Activated naive CD8-positive, alpha-beta T cell treated with anti-CD3 and anti-CD28 coated beads, Interleukin-2, amount 10 ng/mL, durations not matched to agents 7 days and 5 days (primary cell): Measurements from ENCODE around the gene CD81. TPM values are rescaled to one million over a fixed set of nuclear protein-coding genes. Genes with fewer than 3 reads are reported as not detected.

Experiments used
- ATAC-seq: fragments of 150-1000 bp; cut with Tn5 transposase; one replicate; pipeline ENCODE4 v1.10.0; 2021; ENCODE audit warnings: low read depth, moderate library complexity
- POLR2A ChIA-PET: fragments of 350-600 bp; sonication (Branson Sonifier 250); formaldehyde crosslinking; loops from one replicate; lab custom pipeline; 2021; ENCODE audit warnings: antibody characterized with exemption; lab: Charles Lee
- DNase-seq: peaks from one replicate; pipeline ENCODE4 v3.0.0; 2021
- H3K27ac Mint-ChIP-seq: one replicate; pipeline ENCODE4 v1.8.0; 2022; ENCODE audit warnings: mild to moderate bottlenecking, mixed read lengths
- H3K27me3 Mint-ChIP-seq: one replicate; pipeline ENCODE4 v1.8.0; 2022; ENCODE audit warnings: mild to moderate bottlenecking, moderate library complexity, mixed read lengths
- H3K36me3 Mint-ChIP-seq: one replicate; pipeline ENCODE4 v1.8.0; 2021; ENCODE audit warnings: mild to moderate bottlenecking, mixed read lengths
- H3K4me1 Mint-ChIP-seq: one replicate; pipeline ENCODE4 v1.8.0; 2021; ENCODE audit warnings: mixed read lengths
- H3K4me3 Mint-ChIP-seq: one replicate; pipeline ENCODE4 v1.8.0; 2022; ENCODE audit warnings: mild to moderate bottlenecking, moderate library complexity, mixed read lengths
- H3K9me3 Mint-ChIP-seq: one replicate; pipeline ENCODE4 v1.8.0; 2021; ENCODE audit warnings: mixed read lengths
- total RNA-seq, 2 experiments: library from RNA; stranded (reverse); gene quantifications; one replicate each; pipeline ENCODE4 v1.2.3, GENCODE V29; 2021

CD81 gene
- total RNA-seq, 2 experiments from 2014 or later, result 149 to 154 TPM

DNA sequence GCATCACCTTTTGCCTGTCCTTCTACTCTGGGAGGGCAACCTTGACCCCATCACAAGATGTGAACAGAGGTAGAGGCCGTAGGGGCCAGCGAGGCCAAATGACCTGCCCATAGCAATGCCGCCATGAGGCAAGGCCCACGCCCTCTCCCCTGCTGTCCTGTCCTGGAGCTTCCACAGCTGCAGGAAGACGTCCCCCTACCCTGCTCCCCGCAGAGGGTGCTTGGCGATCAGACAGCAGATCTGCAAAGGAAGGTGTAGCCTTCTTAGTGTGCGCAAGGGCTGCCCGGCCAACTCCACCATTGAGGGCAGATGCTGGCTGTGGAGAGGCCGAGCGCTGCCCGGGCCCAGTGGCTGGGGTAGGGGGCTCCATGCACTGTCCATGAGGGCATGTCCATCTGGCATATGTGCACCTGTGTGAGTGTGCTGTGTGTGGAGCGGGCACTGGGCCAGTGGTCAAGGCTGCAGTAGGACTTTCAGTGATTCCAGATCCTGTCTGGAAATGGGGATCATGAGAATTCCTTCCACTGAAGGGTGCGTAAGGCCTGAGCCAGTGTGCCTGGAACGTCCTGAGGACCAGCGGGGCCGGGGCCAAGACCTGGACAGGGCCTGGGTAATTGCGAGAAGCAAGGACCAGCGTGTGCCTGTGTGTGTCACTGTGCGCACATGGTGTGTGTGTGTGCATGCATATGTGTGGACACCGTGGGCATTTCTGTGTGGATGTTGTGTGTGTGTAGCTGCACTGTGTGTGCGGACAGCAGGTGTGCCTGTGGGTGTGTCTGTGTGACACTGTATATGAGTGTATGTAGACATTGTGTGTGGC, 56.2 kb downstream of the CD81 start:
- Mint-ChIP-seq H3K4me3 (no peak overlapping the region), H3K27me3 (peaks cover 6% of the 10 kb centered on the region), H3K27ac (no peak overlapping the region), H3K36me3 (no peaks in the 10 kb centered on the region), H3K9me3 (no peaks in the 10 kb centered on the region), H3K4me1 (peaks cover 2% of the 10 kb centered on the region)
- DNase-seq (peak; percentile 20), ATAC-seq (no peak)
- POLR2A ChIA-PET, result interaction anchor here (0.6 kb wide), 1 partner anchor 455 kb away, joined by 3 read pairs; no protein-coding TSS in a partner anchor

DNA sequence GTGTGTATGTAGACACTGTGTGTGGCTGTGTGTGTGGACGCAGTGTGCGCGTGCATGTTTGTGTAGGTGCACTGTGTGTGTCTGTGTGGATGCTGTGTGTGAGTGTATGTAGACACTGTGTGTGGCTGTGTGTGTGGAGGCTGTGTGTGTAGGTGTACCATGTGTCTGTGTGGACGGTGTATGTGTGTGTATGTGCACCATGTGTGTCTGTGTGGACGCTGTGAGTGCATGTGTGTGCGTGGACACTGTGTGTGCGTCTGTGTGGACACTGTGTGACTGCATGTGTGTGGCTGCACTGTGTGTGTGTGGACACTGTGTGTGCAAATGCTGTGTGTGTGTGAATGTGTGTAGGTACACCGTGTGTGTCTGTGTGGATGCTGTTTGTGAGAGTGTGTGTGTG, 56.9 kb downstream of the CD81 start:
- Mint-ChIP-seq H3K27ac (no peak overlapping the region), H3K4me1 (peaks cover 2% of the 10 kb centered on the region), H3K4me3 (no peak overlapping the region), H3K9me3 (no peaks in the 10 kb centered on the region), H3K36me3 (no peaks in the 10 kb centered on the region), H3K27me3 (peaks cover 6% of the 10 kb centered on the region)
- ATAC-seq (no peak), DNase-seq (no peak)
- POLR2A ChIA-PET, result no interaction called here

DNA sequence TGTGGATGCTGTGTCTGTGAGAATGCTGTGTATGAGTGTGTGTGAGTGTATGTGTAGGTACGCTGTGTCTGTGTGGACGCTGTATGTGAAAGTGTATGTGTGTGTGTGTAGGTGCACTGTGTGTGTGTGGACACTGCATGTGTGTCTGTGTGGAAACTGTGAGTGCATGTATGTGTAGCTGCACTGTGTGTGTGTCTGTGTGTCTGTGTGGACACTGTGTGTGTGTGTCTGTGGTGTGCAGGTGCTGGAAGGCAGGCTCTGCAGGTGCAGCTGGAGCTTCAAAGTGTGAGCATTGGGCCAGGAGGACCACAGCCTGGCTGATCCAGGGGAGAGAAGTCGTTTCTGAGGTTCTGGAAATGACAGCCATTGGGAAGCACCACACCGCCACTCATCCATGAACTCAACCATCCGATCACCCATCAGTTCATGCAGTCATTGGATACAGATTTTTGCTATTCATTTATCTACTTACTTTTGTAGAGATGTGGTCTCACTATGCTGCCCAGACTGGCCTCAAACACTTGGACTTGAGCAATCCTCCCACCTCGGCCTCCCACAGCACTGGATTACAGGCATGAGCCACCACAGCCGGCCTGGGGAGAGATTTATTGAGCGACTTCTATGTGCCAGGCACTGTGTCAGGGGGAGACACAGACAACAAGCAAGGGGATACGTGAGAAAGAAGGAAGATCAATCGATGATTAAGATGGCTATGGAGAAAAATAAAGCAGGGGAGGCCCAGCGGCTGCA, 57.6 kb downstream of the CD81 start:
- POLR2A ChIA-PET, result no interaction called here
- no peak for ATAC-seq
- peak; percentile 23 for DNase-seq

DNA sequence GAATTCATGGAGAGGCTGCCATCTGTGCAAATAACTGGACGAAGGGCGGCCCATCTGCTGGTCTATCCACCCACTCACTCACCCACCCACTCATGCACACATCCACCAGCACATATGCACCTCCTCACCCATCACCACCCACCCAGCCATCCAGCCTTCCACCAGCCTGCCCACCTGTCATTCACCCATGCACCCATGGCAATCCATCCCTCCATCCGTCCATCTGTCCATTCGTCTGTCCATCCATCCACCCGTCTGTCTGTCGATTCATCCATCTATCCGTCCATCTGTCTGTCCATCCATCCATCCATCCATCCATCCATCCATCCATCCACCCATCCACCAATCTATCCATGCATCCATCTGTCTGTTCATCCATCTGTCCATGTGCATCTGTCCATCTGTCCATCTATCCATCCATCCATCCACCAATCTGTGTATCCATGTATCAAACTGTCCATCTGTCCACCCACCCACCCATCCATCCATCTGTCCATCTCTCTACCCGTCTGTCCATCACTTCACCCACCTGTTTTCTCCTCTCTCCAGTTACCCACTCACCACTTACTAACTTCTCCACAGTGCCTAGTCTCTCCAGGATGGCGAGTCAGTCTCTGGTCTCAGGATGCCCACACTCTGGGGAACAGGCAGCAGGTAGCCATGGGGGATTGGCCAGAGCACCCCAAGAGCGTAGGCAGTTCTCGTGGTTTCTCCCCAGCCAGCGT, 58.3 kb downstream of the CD81 start:
- Mint-ChIP-seq H3K27me3 (peaks cover 6% of the 10 kb centered on the region), H3K36me3 (no peaks in the 10 kb centered on the region), H3K4me1 (peaks cover 2% of the 10 kb centered on the region), H3K27ac (no peak overlapping the region), H3K9me3 (no peaks in the 10 kb centered on the region), H3K4me3 (no peak overlapping the region)
- POLR2A ChIA-PET, result no interaction called here
- ATAC-seq (no peak), DNase-seq (no peak)

More for the DNA sequence above, 57.6 kb downstream of the CD81 start:
- H3K27me3 Mint-ChIP-seq, result peaks cover 6% of the 10 kb centered on the region
- H3K9me3 Mint-ChIP-seq, result no peaks in the 10 kb centered on the region
- H3K27ac Mint-ChIP-seq, result no peak overlapping the region
- no peak overlapping the region for H3K4me3 Mint-ChIP-seq
- H3K36me3 Mint-ChIP-seq, result no peaks in the 10 kb centered on the region
- H3K4me1 Mint-ChIP-seq, result peaks cover 2% of the 10 kb centered on the region

DNA sequence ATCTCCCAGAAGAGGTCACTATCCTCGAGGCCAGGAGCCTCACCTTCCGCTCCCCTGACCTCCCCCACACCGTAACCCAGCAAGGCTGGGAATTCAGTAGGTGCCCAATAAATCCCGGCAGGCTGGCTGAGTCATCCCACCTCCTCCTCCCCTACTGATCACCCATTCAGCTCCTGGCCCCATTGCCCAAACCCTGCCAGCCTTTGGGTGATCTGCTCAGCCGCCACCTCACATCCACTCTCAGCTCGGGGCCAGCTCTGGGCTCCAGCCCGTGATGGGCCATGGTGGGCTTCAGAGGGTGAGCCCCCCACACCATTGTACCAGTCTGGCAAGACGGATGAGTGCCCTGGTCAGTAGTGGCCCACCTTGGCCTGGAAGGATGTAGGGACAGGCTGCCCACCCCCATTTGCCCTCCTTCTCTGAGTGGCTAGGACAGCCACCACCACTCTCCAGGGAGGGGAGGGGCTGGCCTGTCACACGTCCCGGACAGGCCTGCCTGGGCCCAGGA, 59.0 kb downstream of the CD81 start:
- H3K4me1 Mint-ChIP-seq, result peaks cover 4% of the 10 kb centered on the region
- POLR2A ChIA-PET, result no interaction called here
- H3K27ac Mint-ChIP-seq, result no peak overlapping the region
- no peak overlapping the region for H3K4me3 Mint-ChIP-seq
- ATAC-seq (no peak), DNase-seq (no peak)
- no peaks in the 10 kb centered on the region for H3K36me3 Mint-ChIP-seq
- no peaks in the 10 kb centered on the region for H3K9me3 Mint-ChIP-seq
- peaks cover 6% of the 10 kb centered on the region for H3K27me3 Mint-ChIP-seq

DNA sequence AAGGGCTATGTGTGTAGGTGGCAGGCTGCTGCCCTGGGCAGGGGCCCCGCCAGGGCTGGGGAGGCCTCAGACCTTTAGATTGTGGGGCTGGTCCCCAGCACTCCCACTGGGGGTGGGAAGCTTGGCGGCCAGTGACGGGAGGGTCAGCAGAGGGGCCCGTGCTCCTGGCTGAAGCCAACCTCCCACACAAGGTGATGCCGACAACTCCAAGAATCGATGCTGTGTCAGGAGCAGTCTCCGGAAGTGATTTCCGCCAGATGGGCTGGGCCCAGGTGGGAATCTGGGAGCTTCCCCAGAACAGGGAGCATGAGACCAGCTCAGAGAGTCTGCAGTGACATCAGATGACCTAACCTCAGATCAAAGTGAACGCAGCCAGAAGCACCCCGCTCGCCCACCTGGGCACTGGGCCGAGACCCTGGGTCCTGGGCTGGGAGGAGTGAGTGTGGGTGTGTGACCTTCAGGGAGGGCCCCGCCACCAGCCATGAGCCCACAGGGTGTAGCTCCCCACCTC, 59.5 kb downstream of the CD81 start:
- H3K27me3 Mint-ChIP-seq, result peaks cover 6% of the 10 kb centered on the region
- ATAC-seq (no peak), DNase-seq (no peak)
- no peaks in the 10 kb centered on the region for H3K9me3 Mint-ChIP-seq
- H3K4me3 Mint-ChIP-seq, result no peak overlapping the region
- H3K36me3 Mint-ChIP-seq, result no peaks in the 10 kb centered on the region
- no peak overlapping the region for H3K27ac Mint-ChIP-seq
- H3K4me1 Mint-ChIP-seq, result peaks cover 4% of the 10 kb centered on the region
- POLR2A ChIA-PET, result no interaction called here

DNA sequence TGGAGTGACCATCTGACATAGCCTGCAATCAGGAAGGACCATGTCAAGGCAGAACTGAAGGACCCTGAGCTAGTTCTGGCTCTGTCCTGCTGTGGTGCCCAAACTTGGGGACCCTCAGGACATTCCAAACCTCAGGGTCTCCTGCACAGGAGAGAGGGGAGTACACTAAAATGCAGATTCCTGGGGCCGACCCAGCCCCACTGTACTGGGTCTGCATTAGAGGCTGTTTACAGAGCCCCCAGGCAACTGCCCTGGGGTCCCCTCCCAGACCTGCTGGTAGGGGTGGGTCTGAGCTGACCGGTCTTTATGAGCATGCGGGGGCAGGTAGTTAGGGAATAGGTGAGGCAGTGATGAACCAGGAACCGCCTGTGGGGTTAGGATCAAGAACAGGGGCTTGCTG, 60.4 kb downstream of the CD81 start:
- peaks cover 6% of the 10 kb centered on the region for H3K27me3 Mint-ChIP-seq
- H3K9me3 Mint-ChIP-seq, result no peaks in the 10 kb centered on the region
- H3K27ac Mint-ChIP-seq, result no peak overlapping the region
- peaks cover 4% of the 10 kb centered on the region for H3K4me1 Mint-ChIP-seq
- POLR2A ChIA-PET, result no interaction called here
- H3K4me3 Mint-ChIP-seq, result no peak overlapping the region
- ATAC-seq (no peak), DNase-seq (no peak)
- no peaks in the 10 kb centered on the region for H3K36me3 Mint-ChIP-seq

DNA sequence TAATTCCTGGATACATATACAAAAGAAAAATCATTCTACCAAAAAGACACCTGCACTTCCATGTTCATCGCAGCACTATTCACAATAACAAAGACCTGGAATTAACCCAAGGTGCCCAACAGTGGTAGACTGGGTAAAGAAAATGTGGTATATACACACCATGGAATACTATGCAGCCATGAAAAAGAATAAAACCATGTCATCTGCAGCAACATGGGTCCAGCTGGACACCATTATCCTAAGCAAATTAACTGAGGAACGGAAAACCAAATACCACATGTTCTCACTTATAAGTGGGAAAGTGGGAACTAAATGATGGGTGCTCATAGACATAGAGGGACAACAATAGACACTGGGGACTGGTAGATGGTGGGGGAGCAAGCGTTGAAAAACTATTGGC, 62.7 kb downstream of the CD81 start:
- H3K27me3 Mint-ChIP-seq, result peaks cover 17% of the 10 kb centered on the region

DNA sequence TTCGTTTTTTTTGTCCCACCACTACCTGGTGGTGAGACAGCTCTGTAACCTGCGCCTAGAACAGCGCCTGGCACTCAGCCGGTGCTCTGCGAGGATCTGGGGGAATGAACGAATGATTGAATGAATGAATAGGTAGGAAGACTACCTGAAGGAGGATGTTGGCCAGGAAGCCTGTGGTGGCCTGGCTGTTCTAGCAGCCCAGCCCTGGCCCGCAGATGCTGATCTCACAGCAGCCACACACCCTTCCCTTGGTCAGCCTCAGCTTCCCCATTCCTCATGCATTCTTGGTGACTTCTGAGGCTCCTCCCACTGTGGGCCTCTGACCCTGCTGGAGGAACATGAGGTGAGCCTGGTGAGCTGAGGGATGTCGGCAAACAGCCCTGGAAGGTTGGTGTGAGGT, 63.5 kb downstream of the CD81 start:
- no peak for DNase-seq

More for the DNA sequence above, 62.7 kb downstream of the CD81 start:
- ATAC-seq, result no peak
- H3K9me3 Mint-ChIP-seq, result no peaks in the 10 kb centered on the region
- DNase-seq, result no peak
- POLR2A ChIA-PET, result no interaction called here
- H3K4me1 Mint-ChIP-seq, result peaks cover 6% of the 10 kb centered on the region
- no peak overlapping the region for H3K27ac Mint-ChIP-seq
- no peak overlapping the region for H3K4me3 Mint-ChIP-seq
- H3K36me3 Mint-ChIP-seq, result no peaks in the 10 kb centered on the region

DNA sequence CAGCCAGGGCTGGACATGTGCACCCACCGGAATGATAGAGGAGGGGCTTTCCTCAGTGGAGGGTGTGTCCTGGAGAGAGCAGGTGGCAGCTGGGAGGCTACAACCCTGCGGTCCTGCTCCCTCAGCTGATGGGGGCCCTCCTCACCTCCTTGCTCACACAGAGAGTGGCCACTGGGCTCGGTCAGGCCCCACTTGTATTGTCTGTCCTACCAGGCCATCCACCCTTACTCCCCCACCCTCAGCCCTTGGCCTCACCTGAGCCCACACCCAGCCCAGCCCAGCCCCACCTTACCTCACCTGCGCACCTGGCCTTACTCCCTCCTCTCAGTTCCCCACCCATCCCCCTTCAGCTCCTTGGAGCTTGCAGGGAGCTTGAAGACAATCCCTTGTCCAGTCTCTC, 64.1 kb downstream of the CD81 start:
- no peak overlapping the region for H3K27ac Mint-ChIP-seq
- DNase-seq, result peak; percentile 22

More for the DNA sequence above, 63.5 kb downstream of the CD81 start:
- Mint-ChIP-seq H3K4me3 (no peak overlapping the region), H3K36me3 (no peaks in the 10 kb centered on the region), H3K9me3 (no peaks in the 10 kb centered on the region), H3K4me1 (peaks cover 6% of the 10 kb centered on the region), H3K27me3 (peaks cover 17% of the 10 kb centered on the region), H3K27ac (no peak overlapping the region)
- POLR2A ChIA-PET, result no interaction called here
- no peak for ATAC-seq

DNA sequence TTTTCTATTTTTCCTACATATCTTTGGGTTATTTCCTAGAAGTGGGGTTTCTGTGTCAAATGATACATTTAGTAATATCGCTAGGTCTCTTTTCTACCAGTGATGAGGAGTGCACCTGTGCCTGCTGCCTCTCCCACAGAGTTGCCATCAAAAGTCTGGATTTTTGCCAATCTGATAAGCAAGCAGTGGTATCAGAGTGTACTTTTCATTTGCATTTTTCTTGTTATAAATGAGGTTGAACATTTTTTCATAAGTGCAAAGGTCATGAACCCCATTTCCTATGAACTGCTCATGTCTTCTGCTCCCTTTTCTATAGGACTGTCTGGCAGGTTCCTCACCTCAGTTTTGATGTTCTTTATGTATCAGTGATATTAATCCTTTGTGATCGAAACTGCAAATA, 65.5 kb downstream of the CD81 start:
- H3K9me3 Mint-ChIP-seq, result no peaks in the 10 kb centered on the region
- no peak overlapping the region for H3K27ac Mint-ChIP-seq
- no peak for DNase-seq
- POLR2A ChIA-PET, result no interaction called here
- no peak for ATAC-seq
- no peak overlapping the region for H3K4me3 Mint-ChIP-seq
- peaks cover 17% of the 10 kb centered on the region for H3K27me3 Mint-ChIP-seq
- H3K36me3 Mint-ChIP-seq, result peaks cover 2% of the 10 kb centered on the region
- H3K4me1 Mint-ChIP-seq, result peaks cover 16% of the 10 kb centered on the region

More for the DNA sequence above, 64.1 kb downstream of the CD81 start:
- peaks cover 17% of the 10 kb centered on the region for H3K27me3 Mint-ChIP-seq
- no peaks in the 10 kb centered on the region for H3K36me3 Mint-ChIP-seq
- H3K4me3 Mint-ChIP-seq, result no peak overlapping the region
- ATAC-seq, result no peak
- no peaks in the 10 kb centered on the region for H3K9me3 Mint-ChIP-seq
- POLR2A ChIA-PET, result no interaction called here
- H3K4me1 Mint-ChIP-seq, result peaks cover 6% of the 10 kb centered on the region

DNA sequence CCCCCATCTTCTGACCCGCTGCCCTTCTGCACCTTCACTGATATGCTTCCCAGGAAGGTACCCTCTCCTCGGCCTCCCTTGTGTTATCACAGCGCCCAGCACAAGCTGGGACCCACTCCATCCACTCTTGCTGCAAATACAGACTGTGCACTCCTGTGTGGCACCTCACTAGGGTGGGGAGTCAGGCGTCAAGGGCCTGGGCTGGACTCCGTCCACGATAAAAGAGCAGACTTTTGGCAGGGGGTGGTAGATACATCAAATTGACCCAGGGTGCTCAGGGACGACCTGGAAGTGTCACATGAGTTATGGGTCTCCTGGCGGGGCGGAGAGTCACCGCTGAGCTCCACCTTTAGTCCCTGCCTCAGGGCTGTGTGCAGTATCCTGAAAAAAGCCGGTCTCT, 66.3 kb downstream of the CD81 start:
- Mint-ChIP-seq H3K36me3 (peaks cover 2% of the 10 kb centered on the region), H3K9me3 (no peaks in the 10 kb centered on the region), H3K4me1 (peaks cover 20% of the 10 kb centered on the region), H3K27ac (no peak overlapping the region), H3K4me3 (peak overlapping the region; percentile 54), H3K27me3 (peaks cover 12% of the 10 kb centered on the region)
- POLR2A ChIA-PET, result no interaction called here
- peak; percentile 27 for DNase-seq
- no peak for ATAC-seq
